ENCODE data around the gene SLC66A2.

DNA sequence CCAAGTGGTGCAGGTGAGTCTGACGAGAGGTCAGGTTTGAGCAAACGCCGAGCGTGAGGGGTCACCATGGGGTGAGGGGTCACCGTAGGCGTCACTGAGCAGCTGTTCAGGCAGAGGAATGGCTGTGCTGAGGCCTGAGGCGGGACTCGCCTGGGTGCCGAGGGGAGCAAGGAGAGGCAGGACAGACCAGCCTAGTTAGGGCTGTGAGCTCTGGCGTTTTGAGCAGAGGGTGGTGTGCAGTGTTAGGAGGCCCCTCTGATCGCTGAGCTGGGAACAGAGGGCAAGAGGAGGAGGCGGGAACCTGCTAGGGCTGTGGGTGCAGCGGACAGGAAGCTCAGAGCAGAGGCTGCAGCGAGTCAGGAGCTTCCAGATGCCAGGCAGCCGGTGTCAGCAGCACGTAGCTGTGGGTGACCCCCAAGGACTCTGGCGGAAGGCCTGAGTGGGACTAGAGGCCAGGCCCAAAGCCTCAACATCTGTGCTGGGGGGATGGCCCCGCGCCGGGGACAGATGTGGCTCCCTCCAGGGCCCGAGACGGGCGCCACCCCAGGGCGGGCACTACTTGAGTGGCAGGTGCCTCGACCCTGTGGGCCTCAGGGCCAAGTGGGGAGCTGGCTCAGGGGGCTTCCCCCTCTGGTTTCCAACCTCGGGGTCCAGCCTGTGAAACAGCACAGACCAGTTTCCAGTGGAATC is 98.0 kb downstream of the SLC66A2 start:
- TF ChIP-seq GATA2 (IDR thresholded peaks at IDR 0.05; ENCODE audit: low read depth, low read length) = no peak
- no peak for TF ChIP-seq GATA3 (IDR thresholded peaks at IDR 0.05; ENCODE audit: low read depth, low read length)
